GM12801 (cell line): ENCODE data around the gene TRAF3.

Source experiments
- CTCF ChIP-seq: IDR thresholded peaks from one replicate; pipeline ENCODE4 v1.5.1; 2011; ENCODE audit warnings: control low read depth; ENCODE audit not compliant: insufficient read length; ENCODE audit errors: extremely low read depth

Gene TRAF3

GRCh38 chr14:102859911-102860310 is 82.7 kb downstream of the TRAF3 start:
- no peak for TF ChIP-seq CTCF

- no peak for TF ChIP-seq CTCF
These were observed 85.0 kb downstream of the TRAF3 start for GRCh38 chr14:102862154-102862773.

GRCh38 chr14:102863381-102863780 is 86.1 kb downstream of the TRAF3 start:
- TF ChIP-seq CTCF = no peak

GRCh38 chr14:102866982-102867761 is 89.9 kb downstream of the TRAF3 start:
- TF ChIP-seq CTCF = no peak

GRCh38 chr14:102867826-102868580 is 90.8 kb downstream of the TRAF3 start:
- no peak for TF ChIP-seq CTCF

GRCh38 chr14:102868956-102869547 is 91.8 kb downstream of the TRAF3 start:
- no peak for TF ChIP-seq CTCF

- no peak for TF ChIP-seq CTCF
These were observed 93.0 kb downstream of the TRAF3 start for GRCh38 chr14:102870246-102870645.
